ENCODE data around the gene ZFP90.

- TF ChIP-seq CTCF (IDR thresholded peaks at IDR 0.05; ENCODE audit: low read depth, low read length, poor library complexity, severe bottlenecking) = no peak
- TF ChIP-seq EZH2phosphoT487 (IDR thresholded peaks at IDR 0.05; ENCODE audit: borderline replicate concordance, low read length) = no peak
Observed at GRCh38 chr16:68508013-68508412, 31.1 kb upstream of the ZFP90 start.
